ENCODE data around the gene MGAT5. TPM values are rescaled to one million over a fixed set of nuclear protein-coding genes. Genes with fewer than 3 reads are reported as not detected.

The MGAT5 gene
- total RNA-seq, 1 donor from 2014 or later: 36.8 TPM

DNA sequence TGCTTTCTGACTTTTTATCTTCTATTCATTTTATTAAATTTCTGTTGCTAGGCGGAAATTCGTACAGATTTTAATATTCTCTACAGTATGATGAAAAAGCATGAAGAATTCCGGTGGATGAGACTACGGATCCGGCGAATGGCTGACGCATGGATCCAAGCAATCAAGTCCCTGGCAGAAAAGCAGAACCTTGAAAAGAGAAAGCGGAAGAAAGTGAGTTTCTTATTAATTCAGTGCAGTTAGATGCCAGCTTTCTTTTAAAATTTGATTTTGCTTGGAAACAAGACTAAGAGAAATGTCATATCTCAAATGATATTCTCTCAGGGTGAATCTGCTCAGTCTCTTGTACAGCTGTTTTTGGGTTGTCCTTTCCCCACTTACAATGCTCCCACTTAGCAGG lies 84.3 kb downstream of the MGAT5 start:
- TF ChIP-seq, protein P1, sequence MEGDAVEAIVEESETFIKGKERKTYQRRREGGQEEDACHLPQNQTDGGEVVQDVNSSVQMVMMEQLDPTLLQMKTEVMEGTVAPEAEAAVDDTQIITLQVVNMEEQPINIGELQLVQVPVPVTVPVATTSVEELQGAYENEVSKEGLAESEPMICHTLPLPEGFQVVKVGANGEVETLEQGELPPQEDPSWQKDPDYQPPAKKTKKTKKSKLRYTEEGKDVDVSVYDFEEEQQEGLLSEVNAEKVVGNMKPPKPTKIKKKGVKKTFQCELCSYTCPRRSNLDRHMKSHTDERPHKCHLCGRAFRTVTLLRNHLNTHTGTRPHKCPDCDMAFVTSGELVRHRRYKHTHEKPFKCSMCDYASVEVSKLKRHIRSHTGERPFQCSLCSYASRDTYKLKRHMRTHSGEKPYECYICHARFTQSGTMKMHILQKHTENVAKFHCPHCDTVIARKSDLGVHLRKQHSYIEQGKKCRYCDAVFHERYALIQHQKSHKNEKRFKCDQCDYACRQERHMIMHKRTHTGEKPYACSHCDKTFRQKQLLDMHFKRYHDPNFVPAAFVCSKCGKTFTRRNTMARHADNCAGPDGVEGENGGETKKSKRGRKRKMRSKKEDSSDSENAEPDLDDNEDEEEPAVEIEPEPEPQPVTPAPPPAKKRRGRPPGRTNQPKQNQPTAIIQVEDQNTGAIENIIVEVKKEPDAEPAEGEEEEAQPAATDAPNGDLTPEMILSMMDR (conservative IDR thresholded peaks at IDR 0.05): no peak
- Mint-ChIP-seq H3K27ac (ENCODE audit: unreplicated experiment) (no peak overlapping the region), H3K4me3 (no peak overlapping the region)

DNA sequence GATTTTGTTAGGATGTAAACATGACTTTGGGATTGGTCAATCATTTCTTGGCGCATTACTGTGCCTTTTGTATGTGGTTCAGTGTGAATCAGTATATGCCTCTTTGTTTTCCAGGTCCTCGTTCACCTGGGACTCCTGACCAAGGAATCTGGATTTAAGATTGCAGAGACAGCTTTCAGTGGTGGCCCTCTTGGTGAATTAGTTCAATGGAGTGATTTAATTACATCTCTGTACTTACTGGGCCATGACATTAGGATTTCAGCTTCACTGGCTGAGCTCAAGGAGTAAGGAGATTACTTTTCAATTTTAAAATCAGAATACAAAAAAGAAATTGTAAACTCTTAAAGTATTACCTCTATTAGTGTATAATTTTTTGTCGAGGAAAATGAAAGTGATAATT lies 87.6 kb downstream of the MGAT5 start:
- Mint-ChIP-seq H3K4me3 (no peak overlapping the region), H3K9me3 (no peaks in the 10 kb centered on the region), H3K4me1 (no peaks in the 10 kb centered on the region), H3K27me3 (ENCODE audit: low read depth) (no peaks in the 10 kb centered on the region), H3K36me3 (ENCODE audit: low read depth) (peaks cover 7% of the 10 kb centered on the region), H3K27ac (ENCODE audit: unreplicated experiment) (no peak overlapping the region)
- DNase-seq (ENCODE audit: low read depth, low spot score): no peak
- TF ChIP-seq, protein P1 (conservative IDR thresholded peaks at IDR 0.05): no peak

More for the DNA sequence above, 84.3 kb downstream of the MGAT5 start:
- Mint-ChIP-seq H3K9me3 (no peaks in the 10 kb centered on the region), H3K36me3 (ENCODE audit: low read depth) (peaks cover 2% of the 10 kb centered on the region), H3K27me3 (ENCODE audit: low read depth) (no peaks in the 10 kb centered on the region), H3K4me1 (no peaks in the 10 kb centered on the region)
- DNase-seq (ENCODE audit: low read depth, low spot score): no peak

DNA sequence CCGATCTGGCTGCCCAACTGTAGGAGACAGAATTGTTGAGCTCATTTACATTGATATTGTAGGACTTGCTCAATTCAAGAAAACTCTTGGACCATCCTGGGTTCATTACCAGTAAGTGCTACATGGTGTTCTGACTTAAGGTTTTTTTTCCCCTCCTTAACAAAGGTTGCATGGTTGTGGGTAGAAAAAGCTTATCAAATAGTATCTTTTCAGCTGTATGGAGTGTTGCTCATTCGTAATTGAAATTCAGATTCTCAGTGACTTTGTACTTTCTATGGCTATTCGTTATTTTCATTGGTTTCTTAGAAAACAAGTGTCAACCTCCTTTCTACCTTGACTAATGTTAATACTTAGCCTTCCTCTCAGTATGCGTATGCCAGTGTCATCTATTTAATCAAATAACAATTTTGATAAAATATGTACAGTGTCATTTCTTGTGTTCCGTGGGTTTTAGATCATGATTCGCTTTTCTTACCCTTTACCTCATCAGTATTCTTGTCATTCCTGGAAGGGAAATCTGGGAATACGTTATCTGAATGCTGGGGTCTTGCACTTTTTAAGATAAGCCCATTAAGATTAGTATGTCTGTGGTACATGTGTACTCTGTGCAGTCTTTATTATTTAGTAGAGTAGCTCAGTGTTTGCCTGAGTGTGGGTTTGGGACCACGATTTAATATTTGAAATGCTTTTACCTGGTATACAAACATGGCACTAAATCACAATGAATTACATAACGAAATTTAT lies 91.3 kb downstream of the MGAT5 start:
- Mint-ChIP-seq H3K27ac (ENCODE audit: unreplicated experiment) (no peak overlapping the region), H3K4me1 (no peaks in the 10 kb centered on the region), H3K9me3 (no peaks in the 10 kb centered on the region), H3K4me3 (no peak overlapping the region), H3K27me3 (ENCODE audit: low read depth) (no peaks in the 10 kb centered on the region), H3K36me3 (ENCODE audit: low read depth) (peaks cover 7% of the 10 kb centered on the region)
- no peak for DNase-seq (ENCODE audit: low read depth, low spot score)
- TF ChIP-seq, protein P1 (conservative IDR thresholded peaks at IDR 0.05): no peak

DNA sequence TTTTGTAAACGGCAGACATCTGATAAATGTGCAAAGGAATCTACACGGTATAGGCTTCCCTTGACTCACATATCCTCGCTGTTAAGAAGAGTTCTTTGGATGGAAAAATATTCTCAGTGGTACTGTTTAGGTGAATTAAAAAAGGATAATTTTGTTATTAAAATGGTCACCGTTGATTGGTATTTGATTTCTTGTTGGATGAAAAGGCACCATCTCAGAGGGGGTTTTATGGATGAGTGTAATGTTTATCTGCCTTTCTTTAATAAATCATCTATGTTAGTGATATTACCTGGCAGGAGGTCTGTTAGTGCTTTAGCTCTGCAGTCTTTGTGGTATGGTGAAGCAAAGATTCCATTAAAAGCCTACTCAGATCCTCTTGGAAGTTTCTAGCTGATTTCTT lies 92.3 kb downstream of the MGAT5 start:
- no peaks in the 10 kb centered on the region for H3K9me3 Mint-ChIP-seq
- TF ChIP-seq, protein P1 (conservative IDR thresholded peaks at IDR 0.05): no peak
- DNase-seq (ENCODE audit: low read depth, low spot score): no peak
- H3K4me1 Mint-ChIP-seq: no peaks in the 10 kb centered on the region
- no peak overlapping the region for H3K27ac Mint-ChIP-seq (ENCODE audit: unreplicated experiment)
- no peaks in the 10 kb centered on the region for H3K27me3 Mint-ChIP-seq (ENCODE audit: low read depth)
- peaks cover 8% of the 10 kb centered on the region for H3K36me3 Mint-ChIP-seq (ENCODE audit: low read depth)
- no peak overlapping the region for H3K4me3 Mint-ChIP-seq

DNA sequence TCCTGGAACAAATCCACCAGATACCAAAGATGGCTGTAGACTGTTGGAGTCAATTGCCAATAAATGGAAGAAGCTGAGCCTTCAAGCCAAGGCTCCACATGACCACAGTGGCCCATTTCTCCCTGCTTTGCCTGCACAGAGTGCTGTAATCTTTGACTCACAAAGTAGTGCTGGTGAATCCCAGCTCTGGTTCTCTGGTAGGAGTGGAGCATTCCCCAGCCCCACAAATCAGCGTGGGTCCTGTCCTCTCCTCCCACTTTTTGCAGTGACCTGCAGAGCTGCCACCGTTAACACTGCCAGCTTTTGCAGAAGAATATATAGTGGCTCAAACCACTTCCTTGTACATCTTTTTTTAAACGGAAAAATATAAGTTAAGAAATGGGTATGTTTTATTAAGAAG lies 93.9 kb downstream of the MGAT5 start:
- no peak for DNase-seq (ENCODE audit: low read depth, low spot score)
- Mint-ChIP-seq H3K36me3 (ENCODE audit: low read depth) (peaks cover 7% of the 10 kb centered on the region), H3K27me3 (ENCODE audit: low read depth) (no peaks in the 10 kb centered on the region), H3K4me3 (no peak overlapping the region), H3K27ac (ENCODE audit: unreplicated experiment) (no peak overlapping the region), H3K9me3 (no peaks in the 10 kb centered on the region), H3K4me1 (no peaks in the 10 kb centered on the region)
- TF ChIP-seq, protein P1 (conservative IDR thresholded peaks at IDR 0.05): no peak
